HCT116 (cell line): ENCODE data around the gene BAHCC1. TPM values are rescaled to one million over a fixed set of nuclear protein-coding genes. Genes with fewer than 3 reads are reported as not detected.

Source experiments
- ATAC-seq: fragments of 200-7000 bp; cut with Tn5 transposase; 2 replicates; pipeline ENCODE4 v1.9.1; 2020; ENCODE audit warnings: mild to moderate bottlenecking, moderate library complexity
- BruUV-seq: library from RNA; stranded (reverse); fragments of 400-500 nt; replicated peaks from 2 replicates; lab custom pipeline; 2021; lab: Mats Ljungman, UMichigan
- CTCF ChIA-PET: fragments of 300-600 bp; sonication (Branson Sonifier 250); formaldehyde crosslinking; loops from one replicate; lab custom pipeline; 2021; ENCODE audit warnings: antibody characterized with exemption; lab: Charles Lee
- POLR2A ChIA-PET: fragments of 300-600, 350-600 bp; sonication (Branson Sonifier 250); formaldehyde crosslinking; loops from one replicate; lab custom pipeline; 2021; ENCODE audit warnings: antibody characterized with exemption; lab: Charles Lee
- RAD21 ChIA-PET, 2 experiments: fragments of 300-600 bp; sonication (Branson Sonifier 250); formaldehyde crosslinking; loops; one replicate each; lab custom pipeline; 2023; ENCODE audit warnings: low total read pairs in 2 of 2; ENCODE audit not compliant: uncharacterized antibody in 2 of 2, unreplicated experiment in 2 of 2, low non-redundant PET in 1 of 2; lab: Charles Lee
- DNase-seq: peaks from one replicate; pipeline ENCODE4 v3.0.0-alpha.2; 2010; ENCODE audit warnings: low read depth, low spot score
- H2AFZ ChIP-seq: fragments of 200-600 bp; shearing (Covaris generic), sonication (generic); 2 replicates; pipeline ENCODE4 v1.6.1; 2017; ENCODE audit warnings: low read depth, mixed run types, mixed read lengths, antibody characterized with exemption, low read length; ENCODE audit not compliant: poor library complexity, severe bottlenecking
- H3K27ac ChIP-seq: 2 replicates; pipeline ENCODE4 v1.5.1; 2012; ENCODE audit warnings: low read depth, low read length
- H3K27me3 ChIP-seq: fragments of 200-600 bp; sonication (generic); 2 replicates; pipeline ENCODE4 v1.6.1; 2016; ENCODE audit warnings: mixed run types, low read length, mixed read lengths; ENCODE audit not compliant: insufficient read depth
- H3K36me3 ChIP-seq, 2 experiments: fragments of 200-500 bp in 1 of 2; fragments of 200-600 bp in 1 of 2; sonication (Bioruptor generic) in 1 of 2; sonication (generic) in 1 of 2; 2 replicates each; pipeline versions ENCODE4 v1.5.1 to v1.6.1; 2014 to 2016; ENCODE audit warnings: low read length in 2 of 2, inconsistent platforms in 1 of 2, mixed read lengths in 1 of 2, mixed run types in 1 of 2; ENCODE audit not compliant: insufficient read depth in 2 of 2, control insufficient read depth in 1 of 2
- H3K4me1 ChIP-seq, 2 experiments: fragments of 200-600 bp in 1 of 2; sonication (generic) in 1 of 2; 2 replicates each; pipeline versions ENCODE4 v1.5.1 to v1.6.1; 2012 to 2017; ENCODE audit warnings: low read length in 2 of 2, inconsistent platforms in 1 of 2, mild to moderate bottlenecking in 1 of 2, mixed read lengths in 1 of 2, mixed run types in 1 of 2, moderate library complexity in 1 of 2; ENCODE audit not compliant: insufficient read depth in 2 of 2, control insufficient read depth in 1 of 2
- H3K4me2 ChIP-seq: fragments of 200-600 bp; sonication (generic); 2 replicates; pipeline ENCODE4 v1.6.1; 2017; ENCODE audit warnings: mixed run types, low read length, mixed read lengths
- H3K4me3 ChIP-seq, 2 experiments: fragments of 200-600 bp in 1 of 2; sonication (generic) in 1 of 2; replicated peaks in 1 of 2; 2 replicates each; pipeline ENCODE4 v1.5.1; 2011 to 2016; ENCODE audit warnings: low read length in 2 of 2, control low read depth in 1 of 2, low read depth in 1 of 2, mild to moderate bottlenecking in 1 of 2, mixed read lengths in 1 of 2, mixed run types in 1 of 2
- H3K79me2 ChIP-seq: fragments of 200-600 bp; sonication (generic); 2 replicates; pipeline ENCODE4 v1.6.1; 2017; ENCODE audit warnings: mild to moderate bottlenecking, mixed run types, low read length, moderate library complexity, mixed read lengths; ENCODE audit not compliant: insufficient read depth
- H3K9ac ChIP-seq: fragments of 200-600 bp; sonication (generic); 2 replicates; pipeline ENCODE4 v1.6.1; 2016; ENCODE audit warnings: low read length, mixed read lengths
- H3K9me2 ChIP-seq: fragments of 200-600 bp; sonication (generic), shearing (Covaris generic); 2 replicates; pipeline ENCODE4 v1.6.1; 2017; ENCODE audit warnings: mixed run types, mild to moderate bottlenecking, moderate library complexity; ENCODE audit not compliant: insufficient read depth
- H3K9me3 ChIP-seq, 2 experiments: fragments of 200-500 bp in 1 of 2; fragments of 200-600 bp in 1 of 2; sonication (Bioruptor generic) in 1 of 2; sonication (generic) in 1 of 2; 2 replicates each; pipeline ENCODE4 v1.6.1; 2014 to 2017; ENCODE audit warnings: low read length in 2 of 2, mixed read lengths in 2 of 2, inconsistent platforms in 1 of 2, low read depth in 1 of 2, mild to moderate bottlenecking in 1 of 2, mixed run types in 1 of 2, moderate library complexity in 1 of 2; ENCODE audit not compliant: control insufficient read depth in 1 of 2, insufficient read depth in 1 of 2
- H4K20me1 ChIP-seq: fragments of 200-600 bp; sonication (generic), shearing (Covaris generic); 2 replicates; pipeline ENCODE4 v1.6.1; 2017; ENCODE audit warnings: mixed run types, mild to moderate bottlenecking, moderate library complexity; ENCODE audit not compliant: insufficient read depth
- CBX3 ChIP-seq: IDR thresholded peaks from 2 replicates; pipeline ENCODE4 v1.6.1; 2012; ENCODE audit warnings: low read depth
- POLR2AphosphoS5 ChIP-seq: IDR thresholded peaks from 2 replicates; pipeline ENCODE4 v1.6.1; 2011; ENCODE audit warnings: mild to moderate bottlenecking, low read depth, low read length, moderate library complexity
- RAD21 ChIP-seq: IDR thresholded peaks from 2 replicates; pipeline ENCODE4 v1.6.1; 2012; ENCODE audit warnings: low read depth, mild to moderate bottlenecking
- SP1 ChIP-seq: IDR thresholded peaks from 2 replicates; pipeline ENCODE4 v1.6.1; 2012; ENCODE audit warnings: low read depth
- SRF ChIP-seq: IDR thresholded peaks from 2 replicates; pipeline ENCODE4 v1.6.1; 2012; ENCODE audit warnings: low read depth
- ZBTB33 ChIP-seq: IDR thresholded peaks from 2 replicates; pipeline ENCODE4 v1.6.1; 2011; ENCODE audit warnings: mild to moderate bottlenecking, low read length, moderate library complexity; ENCODE audit not compliant: insufficient replicate concordance; ENCODE audit errors: extremely low read depth
- intact Hi-C: fragments of 100-400 bp; cut with micrococcal nuclease; formaldehyde crosslinking; loops from 2 replicates; pipeline ENCODE4 v1.10.0; 2022
- total RNA-seq: library from RNA; stranded (reverse); gene quantifications from one replicate; pipeline ENCODE4 v1.2.1, GENCODE V29; 2021; ENCODE audit not compliant: unreplicated experiment
- TF ChIP-seq, protein P1 (sequence below): IDR thresholded peaks from 2 replicates; pipeline ENCODE4 v1.6.1; 2012

The BAHCC1 gene
- total RNA-seq, 1 experiment from 2014 or later = 45.2 TPM

GRCh38 chr17:81378941-81379511, 16.2 kb upstream of the BAHCC1 start:
- H3K79me2 ChIP-seq = no peaks in the 10 kb centered on the region
- no peaks in the 10 kb centered on the region for H3K9me3 ChIP-seq
- H4K20me1 ChIP-seq = no peaks in the 10 kb centered on the region
- peak overlapping the region; percentile 47 to 62 for H3K4me3 ChIP-seq
- H3K27ac ChIP-seq = peak overlapping the region; percentile 56
- TF ChIP-seq CBX3 (no peak), RAD21 (no peak), ZBTB33 (no peak), SP1 (no peak), POLR2AphosphoS5 (no peak), SRF (no peak)
- TF ChIP-seq, protein P1, sequence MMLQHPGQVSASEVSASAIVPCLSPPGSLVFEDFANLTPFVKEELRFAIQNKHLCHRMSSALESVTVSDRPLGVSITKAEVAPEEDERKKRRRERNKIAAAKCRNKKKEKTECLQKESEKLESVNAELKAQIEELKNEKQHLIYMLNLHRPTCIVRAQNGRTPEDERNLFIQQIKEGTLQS = no peak
- H3K9me2 ChIP-seq = no peaks in the 10 kb centered on the region
- ATAC-seq = peak; percentile 5
- BruUV-seq = TSS peak; percentile 76
- POLR2A ChIA-PET = interaction anchor here (0.9 to 1.7 kb wide), 11 partner anchors 9 to 93 kb away, joined by 3 to 15 read pairs (median 6); partner anchors contain the start of gene BAHCC1
- peak overlapping the region; percentile 97 for H3K4me2 ChIP-seq
- CTCF ChIA-PET = interaction anchor here (0.7 to 0.8 kb wide), 2 partner anchors 40 to 830 kb away, joined by 3 to 5 read pairs; no protein-coding TSS in a partner anchor
- intact Hi-C loops = no loop called here
- peaks cover 10 to 19% of the 10 kb centered on the region in 2 experiments for H3K4me1 ChIP-seq
- RAD21 ChIA-PET = interaction anchor here (0.7 to 1.1 kb wide), 3 partner anchors 16 to 1601 kb away, joined by 3 to 6 read pairs (median 5); partner anchors contain the start of genes BAHCC1 (in 1 of the 2) and CBX2 (in 1 of the 2)
- no peak for DNase-seq
- peak overlapping the region; percentile 77 for H3K9ac ChIP-seq
- no peaks in the 10 kb centered on the region for H3K36me3 ChIP-seq
- no peaks in the 10 kb centered on the region for H3K27me3 ChIP-seq
- no peak overlapping the region for H2AFZ ChIP-seq
